Chondrocyte (in vitro differentiated cells): ENCODE measurements around the gene GPATCH11. TPM values are rescaled to one million over a fixed set of nuclear protein-coding genes. Genes with fewer than 3 reads are reported as not detected.

Experiments used
- DNase-seq: peaks from one replicate; pipeline ENCODE4 v3.0.0; 2021; ENCODE audit warnings: mixed read lengths, low spot score
- H3K27ac Mint-ChIP-seq: one replicate; pipeline ENCODE4 v1.8.0; 2021; ENCODE audit warnings: mild to moderate bottlenecking, moderate library complexity, mixed read lengths; ENCODE audit not compliant: unreplicated experiment
- H3K27me3 Mint-ChIP-seq: 2 replicates; pipeline ENCODE4 v1.8.0; 2021; ENCODE audit warnings: low read depth, mixed read lengths
- H3K36me3 Mint-ChIP-seq: 2 replicates; pipeline ENCODE4 v1.8.0; 2021; ENCODE audit warnings: low read depth, mixed read lengths
- H3K4me1 Mint-ChIP-seq: 2 replicates; pipeline ENCODE4 v1.8.0; 2021; ENCODE audit warnings: low read depth, mild to moderate bottlenecking, mixed read lengths
- H3K4me3 Mint-ChIP-seq: one replicate; pipeline ENCODE4 v1.8.0; 2021; ENCODE audit warnings: mild to moderate bottlenecking, moderate library complexity, mixed read lengths; ENCODE audit not compliant: unreplicated experiment
- H3K9me3 Mint-ChIP-seq: 2 replicates; pipeline ENCODE4 v1.8.0; 2021; ENCODE audit warnings: low read depth, mixed read lengths
- long read RNA-seq: library from polyadenylated mRNA; stranded (forward); transcript quantifications from one replicate; pipeline ENCODE4 v2.0.0, GENCODE V29; 2021
- total RNA-seq: library from RNA; stranded (reverse); gene quantifications from 3 replicates; pipeline ENCODE4 v1.2.1, GENCODE V29; 2021
- TF ChIP-seq, protein P1 (sequence below): fragments of 200-600 bp; sonication (generic); IDR thresholded peaks from 2 replicates; pipeline ENCODE4 v1.5.0; 2021; ENCODE audit warnings: antibody characterized with exemption, mild to moderate bottlenecking, moderate library complexity

The GPATCH11 gene
- 6.4 to 9.0 TPM (median 7.0 TPM) in 3 replicates for total RNA-seq
- long read RNA-seq, transcript GPATCH11-202 (9 exons, 3,906 nt), result major isoform, 14 of 18 reads
- long read RNA-seq, partial matches to known transcripts, result 1 of 18 reads
- long read RNA-seq, other reads (novel, unspliced or antisense), result 1 of 18 reads

DNA sequence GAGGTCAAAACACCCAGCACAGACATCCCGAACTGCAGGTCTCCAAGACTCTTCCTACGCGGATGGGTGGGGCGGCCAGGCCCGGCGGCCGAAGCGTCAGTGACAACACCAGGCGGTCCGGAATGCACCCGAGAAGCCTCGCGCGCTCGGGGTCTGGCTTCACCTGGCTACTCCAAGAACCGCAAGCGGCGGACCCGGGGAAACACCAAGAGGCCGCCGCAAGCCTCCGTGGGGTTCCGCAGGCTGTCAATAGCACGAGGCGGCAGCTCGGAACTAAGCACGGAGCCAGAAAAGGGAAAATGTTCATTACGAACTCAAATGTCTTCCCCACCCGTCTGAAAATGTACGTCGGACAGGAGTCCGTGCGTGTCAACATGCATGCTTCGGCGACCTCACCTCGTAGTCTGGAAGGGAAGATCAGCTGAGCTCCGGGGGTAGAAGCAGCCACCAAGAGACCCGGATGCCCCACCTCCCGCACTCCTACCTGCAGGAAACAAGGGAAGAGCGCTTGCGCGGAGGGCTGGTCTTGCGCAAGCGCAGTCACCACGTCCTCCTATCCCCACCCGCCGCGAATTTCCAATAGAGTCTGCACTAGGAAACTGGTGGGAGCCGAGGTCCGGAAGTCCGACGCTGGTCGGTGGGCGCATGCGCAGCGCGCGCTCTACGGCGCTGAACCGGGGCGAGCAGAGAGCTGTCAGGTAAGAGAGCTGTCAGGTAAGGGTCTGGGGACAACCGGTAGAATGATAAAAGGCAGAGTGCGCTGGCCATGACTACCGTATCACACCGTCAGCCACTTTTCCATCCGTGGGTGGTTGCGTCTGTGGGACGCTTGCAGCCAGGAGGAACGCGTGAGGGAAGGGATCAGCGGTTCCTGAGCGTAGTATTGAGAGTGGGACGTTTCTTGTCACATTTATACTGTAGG lies at the start of gene GPATCH11, which contains the start of gene HEATR5B:
TSS of gene GPATCH11 (plus strand) at position 646 of the 922 bp plus-strand sequence. CDS start 3,864 bp downstream, outside the sequence.
TSS of gene HEATR5B (minus strand) at position 500 of the 922 bp plus-strand sequence. CDS start 958 bp downstream, outside the sequence.
- Mint-ChIP-seq H3K27ac (no peak within 1 kb of the TSS), H3K36me3 (no peaks in the 10 kb centered on the region), H3K4me3 (no peak within 1 kb of the TSS), H3K9me3 (no peaks in the 10 kb centered on the region), H3K4me1 (peaks cover 11% of the 10 kb centered on the region), H3K27me3 (no peaks in the 10 kb centered on the region)
- DNase-seq, result peak; percentile 98
- TF ChIP-seq, protein P1, sequence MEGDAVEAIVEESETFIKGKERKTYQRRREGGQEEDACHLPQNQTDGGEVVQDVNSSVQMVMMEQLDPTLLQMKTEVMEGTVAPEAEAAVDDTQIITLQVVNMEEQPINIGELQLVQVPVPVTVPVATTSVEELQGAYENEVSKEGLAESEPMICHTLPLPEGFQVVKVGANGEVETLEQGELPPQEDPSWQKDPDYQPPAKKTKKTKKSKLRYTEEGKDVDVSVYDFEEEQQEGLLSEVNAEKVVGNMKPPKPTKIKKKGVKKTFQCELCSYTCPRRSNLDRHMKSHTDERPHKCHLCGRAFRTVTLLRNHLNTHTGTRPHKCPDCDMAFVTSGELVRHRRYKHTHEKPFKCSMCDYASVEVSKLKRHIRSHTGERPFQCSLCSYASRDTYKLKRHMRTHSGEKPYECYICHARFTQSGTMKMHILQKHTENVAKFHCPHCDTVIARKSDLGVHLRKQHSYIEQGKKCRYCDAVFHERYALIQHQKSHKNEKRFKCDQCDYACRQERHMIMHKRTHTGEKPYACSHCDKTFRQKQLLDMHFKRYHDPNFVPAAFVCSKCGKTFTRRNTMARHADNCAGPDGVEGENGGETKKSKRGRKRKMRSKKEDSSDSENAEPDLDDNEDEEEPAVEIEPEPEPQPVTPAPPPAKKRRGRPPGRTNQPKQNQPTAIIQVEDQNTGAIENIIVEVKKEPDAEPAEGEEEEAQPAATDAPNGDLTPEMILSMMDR, result peak; percentile 15

DNA sequence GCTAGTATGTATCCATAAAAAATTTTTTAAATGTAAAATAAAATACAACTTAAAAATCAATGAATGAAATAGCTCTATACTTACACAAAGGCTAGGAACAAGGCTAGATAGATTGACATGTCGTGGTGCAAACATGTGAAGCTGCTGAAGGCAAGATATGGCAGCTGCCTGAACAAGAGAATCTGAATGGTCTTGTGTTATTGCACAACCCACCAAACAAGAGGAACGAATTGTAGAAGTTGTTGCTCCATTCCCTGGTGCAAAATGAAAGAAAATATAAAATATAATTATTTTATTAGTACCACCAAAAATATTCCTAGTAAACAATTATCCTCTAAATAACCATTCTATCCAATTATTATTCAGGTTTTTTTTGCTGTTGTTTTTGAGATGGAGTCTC lies 46.5 kb upstream of the GPATCH11 start:
- peaks cover 15% of the 10 kb centered on the region for H3K36me3 Mint-ChIP-seq
- no peak for DNase-seq
- peaks cover 3% of the 10 kb centered on the region for H3K9me3 Mint-ChIP-seq
- H3K27me3 Mint-ChIP-seq, result no peaks in the 10 kb centered on the region
- H3K27ac Mint-ChIP-seq, result no peak overlapping the region
- no peaks in the 10 kb centered on the region for H3K4me1 Mint-ChIP-seq
- no peak overlapping the region for H3K4me3 Mint-ChIP-seq
- TF ChIP-seq, protein P1, result no peak

DNA sequence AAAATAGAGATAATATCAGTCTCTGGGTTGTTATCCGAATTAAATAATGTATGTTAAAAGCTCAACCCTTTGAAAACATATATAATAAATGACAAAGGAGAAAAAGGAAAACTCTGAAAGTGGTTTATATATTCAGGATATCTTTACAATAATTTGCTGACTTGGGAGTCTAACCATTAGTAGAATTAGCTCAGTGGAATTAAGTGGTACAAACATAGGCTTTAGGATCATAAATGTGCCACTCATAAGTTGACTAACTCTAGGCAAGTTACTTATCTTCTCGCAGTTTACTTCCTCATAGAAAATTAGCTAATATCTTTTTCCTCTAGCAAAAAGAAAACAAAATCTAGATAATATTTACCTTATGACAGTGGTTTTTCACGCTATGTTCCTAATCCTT lies 44.7 kb upstream of the GPATCH11 start:
- Mint-ChIP-seq H3K4me1 (no peaks in the 10 kb centered on the region), H3K27ac (no peak overlapping the region), H3K36me3 (peaks cover 18% of the 10 kb centered on the region), H3K9me3 (peaks cover 3% of the 10 kb centered on the region), H3K27me3 (no peaks in the 10 kb centered on the region), H3K4me3 (no peak overlapping the region)
- DNase-seq, result no peak
- TF ChIP-seq, protein P1, result no peak

DNA sequence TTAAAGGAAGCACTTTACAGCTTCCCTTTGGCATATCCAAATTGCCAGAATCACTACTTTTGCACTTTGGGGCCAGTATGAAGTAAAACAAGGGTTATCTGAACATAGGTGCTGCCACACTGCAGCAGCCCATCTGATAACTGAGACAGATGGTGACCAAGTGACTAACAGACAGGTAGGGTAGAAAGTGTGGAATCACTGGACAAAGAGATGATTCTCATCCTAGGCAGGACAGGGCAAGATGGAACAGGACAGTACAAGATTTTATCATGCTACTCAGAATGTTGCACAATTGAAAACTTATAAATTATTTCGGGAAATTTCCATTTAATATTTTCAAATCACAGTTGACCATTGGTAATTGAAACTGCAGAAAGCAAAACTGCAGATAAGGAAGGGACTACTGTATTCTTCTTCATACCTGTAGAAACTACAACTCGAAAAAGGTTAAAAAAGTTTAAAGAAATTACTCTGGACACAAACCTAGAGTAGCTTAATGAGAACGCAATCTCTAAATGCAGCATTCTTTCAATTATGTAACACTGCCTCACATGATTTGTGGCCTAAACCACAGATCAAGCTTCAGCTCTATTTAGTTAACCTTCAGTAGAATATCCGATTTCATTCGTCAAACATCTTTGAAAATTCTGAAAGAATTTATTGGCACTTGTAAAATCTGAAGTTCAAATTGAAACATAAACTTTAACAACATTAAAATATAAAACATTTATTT lies 31.6 kb upstream of the GPATCH11 start:
- no peak overlapping the region for H3K27ac Mint-ChIP-seq
- DNase-seq, result no peak

More for the DNA sequence above, 31.6 kb upstream of the GPATCH11 start:
- no peaks in the 10 kb centered on the region for H3K27me3 Mint-ChIP-seq
- H3K4me3 Mint-ChIP-seq, result no peak overlapping the region
- H3K36me3 Mint-ChIP-seq, result peaks cover 27% of the 10 kb centered on the region
- no peaks in the 10 kb centered on the region for H3K4me1 Mint-ChIP-seq
- H3K9me3 Mint-ChIP-seq, result no peaks in the 10 kb centered on the region
- TF ChIP-seq, protein P1, result no peak
